CD4-positive, alpha-beta T cell treated with Interleukin-12 subunit alpha and Interleukin-12 subunit beta, for 1 hour (primary cell): ENCODE measurements around the gene YWHAH.
A peak's percentile ranks its signal among the peaks of the same experiment; 100 is the strongest.
"Not testable (repeated sequence)": the region's sequence is repeated elsewhere in the genome, so short reads cannot be mapped to it uniquely, and the experiment has no call there.

Experiments used
- DNase-seq: peaks from one replicate; pipeline ENCODE4 v3.0.0-alpha.2; 2020

YWHAH gene

DNA sequence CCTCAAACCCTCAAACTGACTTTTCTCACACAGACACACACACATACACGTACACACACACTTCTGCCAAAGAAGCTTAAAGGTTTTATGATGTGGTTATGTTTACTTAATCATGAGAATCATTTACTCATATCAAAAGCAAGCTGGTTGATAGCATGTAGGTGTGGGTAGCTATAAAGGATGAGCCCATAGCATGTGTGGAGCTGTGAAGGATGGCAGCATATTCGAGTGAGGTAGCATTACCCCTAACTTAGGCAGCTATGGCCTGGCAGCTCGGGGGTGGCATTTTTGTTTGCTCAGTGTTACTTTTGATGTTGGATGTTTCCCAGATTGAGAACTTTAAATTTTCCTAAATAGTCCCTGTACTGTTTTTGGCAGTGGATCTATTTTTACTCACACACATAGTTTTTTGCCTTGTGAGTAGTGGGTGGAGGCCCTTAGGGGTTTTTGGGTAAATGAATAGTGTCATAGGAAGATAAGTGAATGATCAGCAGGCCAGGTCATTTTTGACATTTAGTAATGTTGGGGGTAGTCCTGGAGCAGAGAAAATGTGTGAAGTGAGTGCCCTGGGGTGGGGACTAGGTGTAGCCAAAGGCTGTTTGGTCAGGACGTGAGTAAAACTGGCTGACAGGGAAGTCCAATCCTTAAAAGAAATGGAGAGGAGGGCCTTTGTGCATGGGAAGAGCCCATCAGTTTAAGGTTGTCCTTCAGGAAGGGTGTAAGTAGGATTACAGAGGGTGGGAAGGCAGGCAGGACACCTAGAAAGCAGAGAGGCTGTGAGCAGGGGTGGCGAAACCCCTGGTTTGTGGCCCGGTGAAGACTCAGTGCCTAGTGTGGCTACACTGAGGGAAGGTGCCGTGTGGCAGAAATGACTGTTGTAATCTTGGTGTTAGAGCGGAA lies 7.1 kb downstream of the YWHAH start:
- no peak for DNase-seq

GRCh38 chr22:31952094-31952401 lies 7.7 kb downstream of the YWHAH start:
- DNase-seq: no peak

- no peak for DNase-seq
Observed at GRCh38 chr22:31952472-31952871, 8.1 kb downstream of the YWHAH start.

DNA sequence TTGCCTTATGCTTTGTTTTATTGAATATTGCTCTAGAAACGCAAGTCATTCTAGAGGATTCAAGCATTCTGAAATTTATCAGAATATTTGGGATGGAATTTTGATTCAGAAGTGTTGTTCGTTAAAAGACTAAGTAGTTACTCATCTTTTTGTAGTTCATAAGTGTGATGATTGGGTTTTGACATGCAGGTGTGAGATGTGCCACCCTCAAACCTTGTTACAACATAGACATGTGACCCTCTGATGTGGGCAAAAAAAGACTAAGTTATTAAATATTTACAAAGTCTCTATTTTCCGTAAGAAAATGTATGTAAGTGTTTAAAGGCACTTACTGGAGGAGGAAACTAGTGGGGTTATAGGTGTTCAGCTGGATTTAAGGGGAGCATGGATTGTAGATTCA lies 8.9 kb downstream of the YWHAH start:
- DNase-seq: no peak

DNA sequence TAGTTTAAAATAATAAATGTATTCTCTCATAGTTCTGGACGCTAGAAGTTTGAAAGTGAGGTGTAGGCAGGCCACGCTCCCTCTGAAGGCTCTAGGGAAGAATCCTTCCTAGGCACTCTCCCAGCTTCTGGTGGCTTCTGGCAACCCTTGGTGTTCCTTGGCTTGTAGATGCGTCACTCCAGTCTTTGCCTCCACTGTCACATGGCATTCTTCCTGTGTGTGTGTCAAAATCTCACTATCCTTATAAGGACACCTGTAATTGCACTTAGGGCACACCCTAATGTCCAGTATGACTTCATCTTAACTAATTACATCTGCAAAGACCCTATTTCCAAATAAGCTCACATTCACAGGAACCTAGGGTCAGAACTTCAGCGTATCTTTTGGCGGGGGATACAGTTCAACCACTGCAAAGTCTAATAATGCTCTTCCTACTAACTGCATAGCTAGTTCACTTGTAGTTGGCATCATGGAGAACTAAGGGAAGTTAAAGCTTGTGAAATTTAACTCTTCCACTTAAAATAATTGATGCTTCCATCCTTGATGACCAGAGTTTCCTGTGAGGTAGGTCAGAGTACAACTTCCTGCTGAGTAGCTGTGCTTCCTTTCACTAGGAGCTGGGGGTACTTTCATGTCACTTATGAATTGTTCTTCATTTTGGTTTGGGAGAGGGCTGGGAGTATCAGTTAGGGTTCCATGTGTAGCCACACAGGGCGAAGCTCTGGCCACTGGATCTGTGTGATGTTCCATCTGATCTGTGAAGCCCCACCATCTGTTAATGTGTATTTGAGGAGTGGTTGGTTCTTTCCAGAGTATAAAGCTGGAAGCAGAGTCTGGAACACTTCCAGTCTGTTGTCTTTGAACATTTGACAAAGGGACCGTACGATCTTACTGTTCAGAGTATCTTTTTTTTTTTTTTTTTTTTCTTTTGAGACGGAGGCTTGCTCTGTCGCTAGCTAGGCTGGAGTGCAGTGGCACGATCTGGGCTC lies 10.5 kb downstream of the YWHAH start:
- no peak for DNase-seq

DNA sequence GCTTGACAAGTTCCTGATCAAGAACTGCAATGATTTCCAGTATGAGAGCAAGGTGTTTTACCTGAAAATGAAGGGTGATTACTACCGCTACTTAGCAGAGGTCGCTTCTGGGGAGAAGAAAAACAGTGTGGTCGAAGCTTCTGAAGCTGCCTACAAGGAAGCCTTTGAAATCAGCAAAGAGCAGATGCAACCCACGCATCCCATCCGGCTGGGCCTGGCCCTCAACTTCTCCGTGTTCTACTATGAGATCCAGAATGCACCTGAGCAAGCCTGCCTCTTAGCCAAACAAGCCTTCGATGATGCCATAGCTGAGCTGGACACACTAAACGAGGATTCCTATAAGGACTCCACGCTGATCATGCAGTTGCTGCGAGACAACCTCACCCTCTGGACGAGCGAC lies 12.0 kb downstream of the YWHAH start:
- DNase-seq: no peak

GRCh38 chr22:31957970-31958594 lies 13.7 kb downstream of the YWHAH start:
- no peak for DNase-seq

DNA sequence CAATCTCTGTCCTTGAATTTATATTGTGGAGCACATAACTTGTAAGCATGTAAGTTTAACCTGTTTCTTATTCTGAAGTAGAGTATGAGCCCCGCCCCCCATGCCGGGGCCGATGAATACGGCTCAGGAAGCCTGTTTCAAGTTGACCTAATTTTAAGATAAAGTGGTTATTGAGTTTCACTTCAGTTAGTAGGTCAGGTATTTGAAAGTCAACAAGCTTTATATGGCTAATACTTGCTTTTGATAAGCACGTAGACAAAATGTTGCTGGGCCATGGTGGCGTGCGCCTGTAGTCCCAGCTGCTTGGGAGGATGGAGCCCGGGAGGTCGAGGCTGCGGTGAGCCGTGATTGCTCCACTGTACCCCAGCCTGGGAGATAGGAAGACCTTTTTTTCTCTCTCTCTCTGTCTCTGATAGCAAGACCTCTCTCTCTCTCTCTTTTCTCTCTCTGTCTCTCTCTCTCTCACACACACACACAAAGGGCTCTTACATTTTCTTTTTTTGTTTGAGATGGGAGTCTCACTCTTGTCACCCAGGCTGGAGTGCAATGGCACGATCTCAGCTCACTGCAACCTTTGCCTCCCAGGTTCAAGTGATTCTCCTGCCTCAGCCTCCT lies 14.4 kb downstream of the YWHAH start:
- peak; percentile 59 for DNase-seq

DNA sequence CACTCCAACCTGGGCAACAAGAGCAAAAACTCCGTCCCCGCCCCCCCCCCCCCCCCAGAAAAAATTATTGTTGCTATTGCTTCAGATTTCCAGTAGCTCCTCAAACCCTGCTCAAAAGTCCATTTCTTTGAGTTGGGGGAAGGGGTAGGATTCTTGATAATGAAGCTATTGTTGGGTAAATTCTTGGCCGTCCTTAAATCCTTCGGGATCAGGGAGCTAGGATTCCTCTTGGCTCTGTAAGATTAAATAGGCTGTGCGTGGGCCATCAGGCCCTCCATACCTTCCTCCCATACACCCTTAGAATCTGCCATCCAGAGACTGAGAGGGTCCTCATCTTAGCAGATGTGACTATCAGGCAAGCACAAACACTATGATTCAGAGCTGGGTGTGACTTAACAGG lies 16.4 kb downstream of the YWHAH start:
- no peak for DNase-seq

- no peak for DNase-seq
Observed at GRCh38 chr22:31962387-31963125, 18.2 kb downstream of the YWHAH start.

DNA sequence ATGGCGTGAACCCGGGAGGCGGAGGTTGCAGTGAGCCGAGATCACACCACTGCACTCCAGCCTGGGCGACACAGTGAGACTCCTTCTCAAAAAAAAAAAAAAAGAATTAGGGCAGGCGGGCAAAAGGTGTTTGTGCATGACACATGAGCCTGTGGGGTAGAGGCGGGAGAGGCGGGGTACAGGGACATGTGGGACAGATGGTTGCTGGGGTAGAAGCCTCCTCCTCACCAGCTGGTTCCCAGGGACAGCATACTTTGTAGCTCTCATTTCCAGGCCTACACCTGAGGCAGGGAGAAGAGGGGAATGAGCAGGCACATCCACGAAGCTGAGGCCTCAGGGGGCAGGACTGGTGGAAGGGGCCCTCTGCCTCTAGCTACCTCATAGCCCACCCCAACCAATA lies 23.7 kb downstream of the YWHAH start:
- DNase-seq: no peak

DNA sequence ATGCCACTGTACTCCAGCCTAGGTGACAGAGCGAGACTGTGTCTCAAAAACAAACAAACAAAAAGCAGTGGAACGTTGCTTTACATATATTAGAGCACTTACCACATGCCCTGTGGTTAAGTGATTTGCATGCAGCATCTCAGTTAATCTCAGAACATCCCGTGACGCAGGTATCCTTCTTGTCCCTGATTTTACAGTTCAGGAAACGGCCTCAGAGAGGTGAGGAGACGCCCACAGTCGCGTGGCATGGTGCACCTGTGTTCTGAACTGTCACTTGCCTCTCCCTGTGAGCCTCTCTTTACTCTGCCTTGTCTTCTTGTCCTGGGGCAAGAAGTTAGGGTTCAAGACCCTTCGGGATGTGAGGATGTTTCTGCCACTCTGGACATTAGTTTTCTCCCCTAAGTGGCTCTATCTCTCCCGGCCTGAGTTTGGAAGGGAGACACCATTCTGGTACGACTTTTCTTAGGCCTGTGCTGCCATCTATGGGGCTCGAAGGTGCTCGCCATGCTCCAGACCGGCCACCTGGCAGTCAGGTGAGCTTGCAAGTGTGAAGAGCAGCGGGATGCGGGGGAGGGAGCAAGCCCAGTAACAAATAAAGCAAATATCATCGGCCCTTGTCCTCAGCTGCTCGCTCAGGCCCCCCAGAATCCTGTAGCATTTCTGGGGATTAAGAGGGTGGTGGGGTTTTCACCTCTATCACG lies 25.6 kb downstream of the YWHAH start:
- peak; percentile 75 for DNase-seq

DNA sequence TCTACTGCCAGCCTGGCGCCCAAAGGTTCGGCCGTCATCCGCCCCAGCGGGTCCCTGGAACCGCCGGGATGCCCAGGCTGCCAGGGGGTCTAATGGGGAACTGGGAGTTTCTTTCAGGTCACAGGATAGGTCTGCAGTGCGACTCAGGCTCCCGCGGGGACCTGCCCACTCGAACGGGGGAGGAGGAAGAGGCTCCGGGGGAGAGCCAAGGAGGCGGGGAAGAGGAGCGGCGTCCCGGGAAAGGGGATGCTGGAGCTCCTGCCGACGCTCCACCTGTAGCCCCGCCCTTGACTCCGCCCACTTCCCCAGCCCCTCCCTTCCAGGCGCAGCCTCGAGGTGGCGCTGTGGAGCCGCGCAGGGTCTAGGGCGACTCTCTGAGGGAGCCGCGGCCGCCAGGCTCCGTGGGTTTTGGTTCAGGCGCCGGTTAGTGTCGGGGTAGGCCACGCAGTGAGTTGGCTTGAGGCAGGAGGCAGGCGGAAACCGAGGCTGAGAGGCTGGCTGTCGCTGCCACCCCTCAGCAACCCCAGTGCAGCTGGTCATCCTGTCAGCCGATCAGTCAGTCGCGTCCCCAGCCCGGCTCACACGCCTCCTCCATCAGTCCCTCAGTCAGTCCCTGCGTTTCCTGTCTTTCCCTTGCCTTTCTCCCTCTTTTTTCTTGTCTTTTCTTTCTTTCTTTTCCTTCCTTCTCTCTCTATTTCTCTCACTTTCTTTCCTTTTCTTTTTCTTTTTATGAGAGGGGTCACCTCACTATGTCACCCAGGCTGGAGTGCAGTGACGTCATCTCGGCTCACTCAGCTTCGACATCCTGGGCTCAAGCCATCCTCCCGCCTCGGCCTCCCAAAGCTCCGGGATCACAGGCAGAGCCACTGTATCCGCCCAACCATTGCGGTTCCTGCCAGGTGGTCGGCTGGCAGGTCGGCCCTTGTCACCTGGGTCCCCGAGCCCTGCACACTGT lies 26.4 kb downstream of the YWHAH start:
- DNase-seq: peak; percentile 91

DNA sequence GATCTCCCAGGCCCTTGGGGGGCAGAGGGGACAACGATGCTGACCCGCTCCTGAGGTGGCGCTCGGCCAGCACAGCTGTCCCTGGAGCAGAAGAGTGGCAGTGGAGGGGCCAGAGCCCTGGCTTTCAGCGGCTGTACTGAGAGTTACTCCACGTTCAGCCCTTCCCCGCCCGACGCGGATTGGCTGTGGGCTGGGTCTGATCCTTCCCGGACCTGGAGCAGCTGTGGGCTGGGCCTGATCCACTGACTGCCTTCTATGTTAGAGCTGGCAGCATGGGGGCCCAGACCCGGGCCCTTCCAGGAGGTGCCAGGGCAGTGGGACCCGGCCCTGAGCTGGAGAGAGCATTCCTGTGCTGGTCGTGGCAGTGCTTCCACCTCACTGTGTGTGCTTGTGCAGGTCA lies 27.8 kb downstream of the YWHAH start:
- no peak for DNase-seq

- no peak for DNase-seq
Observed at GRCh38 chr22:31973739-31974138, 29.4 kb downstream of the YWHAH start.

DNA sequence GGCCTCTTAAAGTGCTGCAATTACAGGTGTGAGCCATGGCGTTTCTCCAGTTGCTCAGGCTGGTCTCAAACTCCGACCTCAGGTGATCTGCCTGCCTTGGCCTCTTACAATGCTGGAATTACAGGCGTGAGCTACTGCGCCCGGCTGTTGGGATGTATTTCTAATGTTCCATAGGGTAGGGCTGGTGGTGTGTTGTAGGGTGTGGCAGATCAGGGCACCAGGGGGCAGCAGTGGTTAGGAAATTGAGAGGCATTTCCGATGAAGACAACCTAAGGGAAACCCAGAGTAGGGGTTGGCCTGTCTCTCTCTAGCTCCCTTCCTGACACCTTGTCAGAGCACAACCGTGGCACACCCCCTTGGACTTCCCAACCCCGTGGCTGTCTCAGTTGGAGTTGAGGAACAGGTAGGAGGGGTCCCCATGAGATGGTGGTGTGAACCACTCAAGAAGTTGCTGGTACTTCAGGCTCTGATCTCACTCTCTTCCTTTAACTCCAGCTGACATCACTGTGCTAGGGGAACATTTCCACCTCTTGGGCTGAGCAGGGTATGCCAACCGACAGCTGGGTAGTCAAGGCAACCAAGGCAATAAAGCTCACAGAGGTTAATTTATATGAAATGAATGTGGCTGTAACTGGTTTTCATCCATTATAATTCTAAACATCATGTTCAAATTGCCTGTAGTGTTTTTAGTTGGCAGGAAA lies 33.0 kb downstream of the YWHAH start:
- peak; percentile 74 for DNase-seq

DNA sequence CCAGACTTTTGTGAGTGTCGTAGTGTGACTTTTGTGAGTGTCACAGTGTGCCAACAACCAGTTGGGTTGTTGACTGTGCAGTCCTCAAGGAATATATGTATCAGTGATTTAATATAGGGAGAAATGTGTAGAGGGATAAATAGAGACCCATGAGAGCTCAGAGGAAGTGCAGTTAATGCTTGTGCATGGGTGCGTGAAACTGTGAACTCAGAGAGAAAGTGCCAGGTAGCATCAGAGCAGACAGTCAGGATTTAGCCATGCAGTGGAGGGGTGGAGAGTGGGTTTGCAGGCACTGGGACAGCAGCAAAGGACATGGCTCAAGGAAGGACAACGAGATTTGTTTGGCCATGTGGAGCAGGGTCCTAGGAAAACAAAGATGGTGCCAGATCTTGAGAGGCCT lies 33.6 kb downstream of the YWHAH start:
- no peak for DNase-seq

DNA sequence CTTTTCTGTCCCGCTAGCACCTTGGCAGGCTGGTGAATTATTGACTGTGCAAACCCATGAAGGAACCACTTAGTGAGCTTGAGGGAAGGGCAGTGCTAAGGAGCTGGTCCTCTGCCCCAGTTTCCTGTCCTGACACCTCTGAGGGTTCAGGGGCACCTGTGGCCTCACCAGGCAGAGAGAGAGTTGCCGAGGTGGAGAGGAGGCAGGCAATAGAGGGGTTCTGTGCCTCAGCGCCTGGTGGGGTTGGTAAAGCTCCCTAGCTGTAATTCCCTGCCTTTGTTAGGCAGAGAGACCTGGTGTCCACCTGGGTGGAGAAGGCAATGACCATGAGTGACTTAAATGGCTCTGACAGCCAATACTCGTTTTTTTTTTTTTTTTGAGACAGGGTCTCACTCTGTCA lies 36.3 kb downstream of the YWHAH start:
- no peak for DNase-seq

GRCh38 chr22:31981976-31982375 lies 37.6 kb downstream of the YWHAH start:
- DNase-seq: not testable (repeated sequence)
